Left kidney (tissue), 8 donors: ENCODE data around the gene AGRP. TPM values are rescaled to one million over a fixed set of nuclear protein-coding genes. Genes with fewer than 3 reads are reported as not detected.
"Not testable (repeated sequence)": the region's sequence is repeated elsewhere in the genome, so short reads cannot be mapped to it uniquely, and the experiment has no call there.

Source experiments
- DNase-seq: peaks from one replicate; pipeline ENCODE4 v3.0.0-alpha.2; 2013
- long read RNA-seq, 8 donors: transcript quantifications; one replicate each; lab custom pipeline, GENCODE V29; 2026
- polyA plus RNA-seq: library from polyadenylated mRNA; unstranded; fragments of 120-200 nt; gene quantifications from one replicate; pipeline ENCODE4 v1.2.1, GENCODE V29; 2013; ENCODE audit not compliant: insufficient read length

AGRP gene
- polyA plus RNA-seq, result 0.18 TPM
- long read RNA-seq, donor 1, result 0 reads
- long read RNA-seq, donor 2, result 0 reads
- long read RNA-seq, donor 3, partial matches to known transcripts, result 5 of 5 reads
- long read RNA-seq, donor 3, other reads (novel, unspliced or antisense), result 0 of 5 reads
- long read RNA-seq, donor 4, result 0 reads
- long read RNA-seq, donor 5, result 0 reads
- long read RNA-seq, donor 6, result 0 reads
- long read RNA-seq, donor 7, result 0 reads
- long read RNA-seq, donor 8, result 0 reads

GRCh38 chr16:67483150-67483549 is at the start of gene AGRP:
Gene AGRP, minus strand, starts transcription at chr16:67483547. Its CDS starts 149 bp downstream, at chr16:67483398.
- no peak for DNase-seq

DNA sequence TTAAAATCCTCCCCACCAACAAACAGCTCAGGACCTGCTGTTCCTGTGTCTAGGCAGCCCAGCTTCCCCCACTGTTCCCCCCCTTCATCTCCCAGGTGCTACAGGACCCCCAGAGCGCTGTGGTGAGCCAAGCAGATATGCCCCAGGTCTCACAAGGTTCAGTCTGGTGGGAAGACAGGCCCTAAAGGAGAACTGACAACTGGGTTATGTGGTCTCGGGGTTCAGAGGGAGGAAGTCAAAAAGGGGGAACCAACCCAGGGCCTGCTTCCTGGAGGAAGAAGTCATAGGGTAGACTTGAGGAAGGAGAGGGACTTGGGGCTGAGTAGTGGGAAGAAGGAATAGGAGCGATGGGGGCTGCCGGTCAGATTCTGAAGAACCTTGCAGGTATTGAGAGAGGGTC is 47.9 kb upstream of the AGRP start:
- no peak for DNase-seq

DNA sequence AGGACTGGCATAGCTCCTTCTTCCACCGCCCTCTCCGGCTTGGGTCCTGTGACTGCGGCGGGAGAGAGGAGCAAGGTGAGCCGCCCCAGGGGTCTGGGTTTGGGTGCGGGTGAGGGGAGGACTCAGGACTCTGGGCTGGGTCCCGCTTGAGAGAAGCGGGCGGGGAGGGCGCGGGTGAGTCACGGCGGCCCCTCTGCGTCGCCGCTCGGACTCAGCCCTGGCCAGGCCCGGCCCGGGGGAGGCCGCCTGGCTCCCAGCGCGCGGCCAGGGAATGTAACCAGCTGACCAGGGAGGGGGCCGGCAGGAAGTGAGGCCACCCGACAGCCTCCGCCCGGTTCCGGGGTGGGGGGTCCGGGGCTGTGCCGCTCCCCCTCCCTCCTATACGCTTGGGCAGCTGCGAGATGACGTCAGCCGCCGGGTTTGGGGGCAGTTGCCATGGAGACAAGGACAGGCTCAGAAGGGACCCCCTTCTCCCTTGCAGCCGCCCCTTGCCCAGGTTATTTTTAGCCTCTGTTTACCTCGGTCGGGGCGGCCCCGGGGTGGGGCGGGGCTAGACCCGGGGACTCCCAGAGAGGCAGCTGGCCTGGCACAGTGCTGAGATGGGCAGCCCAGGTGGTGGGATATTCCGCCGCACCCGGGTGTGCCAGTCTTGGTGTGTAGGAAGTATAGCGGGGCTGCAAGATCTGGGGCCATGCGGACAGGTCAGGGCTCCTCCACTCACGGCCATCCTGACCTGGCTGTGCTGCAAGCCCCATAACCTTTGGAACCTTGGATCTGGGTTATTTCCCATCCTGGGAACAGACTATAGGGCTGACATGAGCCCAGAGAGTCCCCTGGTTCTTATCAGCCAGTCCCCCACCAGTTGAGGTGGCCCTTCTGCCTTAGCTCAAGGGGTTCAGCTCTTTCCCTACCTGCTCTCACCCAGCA is 46.9 kb upstream of the AGRP start:
- DNase-seq, result no peak

DNA sequence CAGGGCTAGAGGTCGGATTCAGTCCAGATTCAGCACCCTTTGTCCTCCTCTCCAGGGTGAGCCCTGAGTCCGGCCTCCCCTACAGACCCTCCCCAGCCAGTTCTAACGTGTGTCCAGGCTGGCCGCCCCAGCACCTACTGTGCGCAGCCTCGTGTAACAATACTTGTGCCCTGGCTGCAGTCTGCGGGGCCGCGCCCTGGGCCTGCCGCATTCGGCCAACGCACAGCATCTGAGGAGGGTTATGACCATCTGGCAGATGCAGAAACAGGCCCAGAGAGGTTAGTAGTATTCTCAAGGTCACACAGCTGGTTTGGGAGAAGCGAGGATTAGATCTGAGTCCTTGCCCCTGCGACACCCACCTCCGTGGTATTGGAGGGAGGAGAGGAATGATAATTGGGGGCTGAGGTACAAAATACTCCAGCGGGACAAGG is 46.2 kb upstream of the AGRP start:
- no peak for DNase-seq

DNA sequence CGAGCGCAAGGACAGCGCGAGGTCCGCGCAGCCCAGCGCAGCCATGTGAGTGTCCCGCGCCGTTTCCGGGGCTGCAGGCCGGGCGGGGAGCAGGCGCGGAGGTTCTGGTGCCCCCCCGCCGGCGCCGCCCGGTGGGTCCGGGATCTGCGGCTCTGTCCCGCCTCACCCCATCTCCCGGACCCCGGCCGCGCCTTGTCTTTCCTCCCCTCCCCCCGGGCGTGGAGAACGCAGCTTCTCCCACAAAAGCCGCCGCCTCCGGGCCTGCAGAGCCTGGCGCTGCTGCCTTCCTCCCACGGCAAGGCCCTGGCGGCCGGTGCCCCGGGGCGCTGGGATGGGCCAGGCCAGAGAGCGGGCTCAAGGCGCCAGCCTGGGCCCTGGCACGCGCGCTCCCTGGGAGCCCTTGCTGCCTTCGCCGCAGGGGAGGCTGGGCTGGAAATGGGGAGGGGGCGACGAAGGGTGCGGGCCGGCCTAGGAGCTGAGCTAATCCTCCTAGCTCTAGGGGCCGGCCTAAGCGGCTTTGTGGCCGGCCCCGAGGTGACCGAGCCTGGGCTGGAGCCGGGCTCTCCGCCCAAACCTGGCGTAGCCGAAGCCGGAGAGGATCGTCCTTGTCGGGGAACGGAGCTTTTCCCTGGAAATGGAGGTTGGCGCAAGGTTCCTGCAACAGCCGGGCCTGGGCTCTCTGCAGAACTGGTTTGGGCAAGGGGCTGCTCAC is 45.7 kb upstream of the AGRP start:
- DNase-seq, result no peak

DNA sequence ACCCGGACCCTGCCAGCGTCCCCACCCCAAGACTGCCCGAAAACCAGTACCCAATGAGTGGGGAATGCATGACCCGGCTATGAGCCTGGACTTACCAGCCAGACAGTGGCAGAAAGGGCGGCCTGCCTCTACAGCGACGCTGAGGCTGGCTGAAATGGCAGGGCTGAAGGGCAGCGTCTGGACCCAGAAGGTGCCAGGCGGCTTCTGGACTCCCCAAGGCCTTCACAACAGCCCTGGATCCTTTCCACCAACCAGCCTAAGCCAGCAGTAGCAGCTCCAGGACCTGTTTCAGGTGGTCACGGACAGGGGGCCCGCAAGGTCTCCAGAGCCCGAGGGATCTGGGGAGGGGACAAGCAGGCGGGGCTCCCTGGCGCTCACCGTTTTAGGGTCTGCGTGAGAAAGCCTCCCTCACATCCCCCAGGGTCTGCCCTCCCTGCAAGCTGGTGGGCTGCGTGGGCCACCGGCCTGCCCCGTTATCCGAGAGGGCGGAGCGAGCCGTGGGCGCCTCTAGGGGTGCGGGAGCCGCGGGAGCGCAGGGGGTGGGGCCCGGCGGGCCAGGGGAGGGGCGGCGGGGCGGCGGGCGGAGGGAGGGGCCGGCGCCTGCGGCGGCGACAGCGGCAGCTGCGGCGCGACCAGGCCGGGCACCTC is 45.0 kb upstream of the AGRP start, which contains the start of gene RIPOR1:
TSS of gene RIPOR1 (plus strand) at position 608 of the 648 bp plus-strand sequence. CDS start 9,618 bp downstream, outside the sequence.
- no peak for DNase-seq

DNA sequence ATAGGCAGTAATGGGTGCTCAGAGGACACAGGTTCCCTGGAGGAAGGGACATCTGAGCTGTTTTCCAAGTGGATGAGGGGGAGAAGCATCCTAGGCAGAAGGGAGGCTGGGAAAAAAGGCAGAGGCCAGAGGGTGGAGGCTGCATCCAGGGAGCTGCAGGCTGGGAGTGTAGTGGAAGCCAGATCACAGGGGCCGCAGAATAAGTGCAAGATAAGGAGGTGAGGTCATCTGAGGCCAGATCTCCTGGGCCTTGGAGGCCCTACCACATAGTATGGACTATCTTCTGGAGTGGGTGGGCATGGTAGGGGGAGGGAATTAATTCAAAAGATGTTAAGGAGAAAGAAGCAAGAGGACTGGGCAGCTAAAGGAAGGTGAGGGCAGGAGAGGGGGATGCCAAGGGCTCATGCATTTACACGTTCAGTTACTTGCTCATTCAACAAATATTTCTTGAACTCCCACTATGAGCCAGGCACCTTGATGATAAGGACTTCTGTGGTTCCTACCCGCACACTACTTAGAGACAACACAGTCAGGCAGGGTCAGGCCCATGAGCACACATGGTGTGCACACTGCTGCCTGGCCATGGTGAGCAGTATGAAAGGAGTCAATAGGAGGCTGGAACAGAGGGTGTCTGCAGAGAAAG is 42.9 kb upstream of the AGRP start:
- DNase-seq, result no peak

DNA sequence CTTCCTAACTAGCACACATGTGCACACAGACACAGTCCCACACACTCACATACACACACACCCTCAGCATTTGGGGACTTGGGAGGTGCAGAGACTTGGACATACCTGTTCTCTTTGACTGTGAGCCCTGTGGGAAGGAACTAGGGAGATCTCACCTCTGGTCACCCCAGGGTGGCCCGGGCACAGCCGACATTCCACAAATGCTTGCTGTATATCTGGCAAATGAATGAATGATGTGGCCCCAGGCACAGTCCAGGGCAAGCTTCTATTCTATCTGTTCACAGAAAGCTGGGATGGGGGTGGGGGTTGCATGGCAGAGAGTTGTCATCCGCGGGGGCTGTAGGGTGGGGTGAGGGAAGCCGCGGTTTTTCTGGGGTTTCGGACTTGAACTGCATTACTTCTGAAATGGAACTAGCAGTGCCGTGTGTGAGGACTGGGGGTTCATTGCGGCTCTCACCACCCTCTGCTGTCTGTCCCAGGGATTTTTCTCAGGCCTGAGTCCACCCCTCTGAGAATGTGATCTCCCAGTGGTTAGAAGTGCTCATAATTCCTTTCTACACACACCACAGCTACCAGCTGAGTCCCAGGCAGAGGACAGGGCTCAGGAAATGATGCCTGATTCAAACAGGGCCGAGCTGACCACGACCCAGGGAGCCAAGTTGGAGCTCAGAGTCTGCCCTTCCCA is 42.0 kb upstream of the AGRP start:
- no peak for DNase-seq

DNA sequence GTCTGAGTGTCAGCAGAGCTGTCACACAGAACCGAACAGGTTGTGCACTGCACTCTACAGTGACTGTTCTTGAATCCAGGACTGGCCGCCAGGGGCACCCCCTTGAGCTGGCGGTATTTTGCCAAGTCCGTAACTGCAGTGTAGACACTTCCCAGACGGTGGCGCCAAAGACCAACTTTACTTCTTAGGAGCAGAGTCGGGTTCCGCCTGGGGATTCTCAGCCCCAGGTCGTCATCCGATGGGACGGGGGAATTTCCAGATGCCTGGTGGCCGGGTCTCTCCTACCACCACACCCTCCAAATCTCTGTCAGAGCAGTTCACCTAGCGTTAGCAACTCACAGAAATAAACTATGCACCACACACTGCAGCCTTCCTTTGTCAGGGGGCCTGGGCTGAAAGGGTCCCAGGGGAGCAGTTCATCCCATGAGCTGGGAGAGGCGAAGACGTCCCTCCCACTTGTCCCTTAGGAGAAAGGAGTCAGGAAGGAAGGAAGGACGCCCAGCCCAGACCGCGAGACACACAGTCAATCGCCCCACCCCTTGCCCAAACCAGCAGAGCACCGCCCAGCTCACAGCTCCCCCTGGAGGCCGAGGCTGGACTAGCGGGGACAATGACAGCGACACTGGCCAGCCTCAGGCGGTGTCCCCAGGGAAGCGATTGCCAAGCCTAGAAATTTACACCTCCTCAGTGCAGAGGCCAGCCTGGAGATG is 37.9 kb upstream of the AGRP start:
- peak; percentile 97 for DNase-seq

DNA sequence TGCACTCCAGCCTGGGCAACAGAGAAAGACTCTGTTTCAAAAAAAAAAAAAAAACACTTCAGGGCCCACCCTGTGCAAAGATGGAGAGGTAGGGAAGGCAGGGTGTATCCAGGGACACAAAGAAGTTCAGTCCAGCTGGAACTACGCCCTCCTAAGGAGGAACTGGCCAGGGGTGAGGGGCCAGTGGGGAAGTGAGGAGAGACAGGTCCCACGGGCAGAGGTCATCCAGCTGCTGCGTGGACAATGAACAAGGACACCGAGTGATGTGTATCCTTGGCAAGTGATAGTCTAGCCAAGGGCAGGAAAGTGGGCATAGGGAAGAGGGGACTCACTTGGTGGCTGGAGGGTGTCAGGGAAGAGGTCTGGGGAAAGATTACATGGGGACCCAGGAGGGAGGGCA is 35.9 kb upstream of the AGRP start:
- DNase-seq, result no peak

DNA sequence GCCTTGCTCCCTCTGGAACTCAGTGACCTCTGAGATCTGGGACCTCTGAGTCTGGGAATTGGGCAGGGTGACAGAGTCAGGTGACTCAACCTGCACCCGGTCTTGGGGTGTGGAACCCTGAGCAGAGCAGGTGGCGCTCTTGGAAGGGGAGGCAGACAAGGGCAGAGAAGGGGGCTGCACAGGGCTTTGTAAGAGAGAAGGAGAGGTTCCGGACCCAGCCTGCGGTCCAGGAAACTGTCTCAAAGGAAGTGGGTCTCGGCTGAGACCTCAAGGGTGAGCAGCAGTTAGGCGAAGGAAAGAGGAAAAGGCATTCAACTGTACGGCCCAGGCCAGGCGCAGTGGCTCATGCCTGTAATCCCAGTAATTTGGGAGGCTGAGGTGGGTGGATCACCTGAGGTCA is 35.3 kb upstream of the AGRP start:
- DNase-seq, result no peak

DNA sequence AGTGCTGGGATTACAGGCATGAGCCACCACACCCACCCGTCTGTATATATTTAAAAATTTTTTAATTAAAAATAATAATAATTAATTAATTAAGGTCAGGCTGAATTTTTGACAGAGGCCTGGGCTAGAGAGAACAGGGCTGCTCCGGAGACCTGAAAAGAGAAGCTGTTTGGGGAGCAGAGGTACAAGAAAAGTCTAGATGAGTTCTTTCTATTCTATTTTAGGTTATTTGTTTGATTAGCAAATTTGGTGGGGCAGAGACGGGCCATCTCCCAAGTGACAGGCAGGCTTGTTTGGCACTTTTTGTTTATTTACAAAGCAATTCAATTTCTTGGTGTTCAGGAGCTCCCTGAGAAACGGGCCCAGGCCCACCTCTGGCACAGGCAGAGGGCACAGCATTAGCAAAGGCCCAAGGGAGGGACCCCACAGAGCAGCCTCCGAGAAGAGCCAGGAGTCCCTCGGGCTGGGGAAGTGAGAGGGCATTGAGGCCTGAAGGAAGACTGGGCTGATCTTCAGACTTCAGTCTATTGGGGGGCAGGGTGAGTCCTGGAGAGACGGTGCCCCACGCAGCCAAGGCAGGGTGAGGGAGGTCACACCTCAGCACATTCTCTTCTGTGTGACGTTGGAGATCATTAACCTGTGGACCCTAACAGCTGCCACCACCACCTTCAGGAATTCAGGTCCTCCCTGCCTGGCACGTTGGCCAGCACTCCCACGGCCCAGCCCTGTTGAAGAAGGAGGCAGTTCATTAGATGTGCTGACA is 34.5 kb upstream of the AGRP start:
- no peak for DNase-seq

DNA sequence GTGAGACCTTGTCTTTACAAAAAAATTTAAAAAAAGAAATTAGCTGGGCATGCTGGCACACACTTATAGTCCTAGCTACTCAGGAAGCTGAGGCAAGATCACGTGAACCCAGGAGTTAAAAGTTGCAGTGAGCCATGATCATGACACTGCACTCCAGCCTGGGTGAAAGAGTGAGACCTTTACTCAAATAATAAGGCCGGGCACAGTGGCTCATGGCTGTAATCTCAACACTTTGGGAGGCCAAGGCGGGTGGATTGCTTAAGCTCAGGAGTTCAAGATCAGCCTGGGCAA is 33.8 kb upstream of the AGRP start:
- no peak for DNase-seq

- DNase-seq, result no peak
These were observed 33.2 kb upstream of the AGRP start for GRCh38 chr16:67516296-67517154.

- no peak for DNase-seq
These were observed 31.1 kb upstream of the AGRP start for GRCh38 chr16:67514382-67514828.

DNA sequence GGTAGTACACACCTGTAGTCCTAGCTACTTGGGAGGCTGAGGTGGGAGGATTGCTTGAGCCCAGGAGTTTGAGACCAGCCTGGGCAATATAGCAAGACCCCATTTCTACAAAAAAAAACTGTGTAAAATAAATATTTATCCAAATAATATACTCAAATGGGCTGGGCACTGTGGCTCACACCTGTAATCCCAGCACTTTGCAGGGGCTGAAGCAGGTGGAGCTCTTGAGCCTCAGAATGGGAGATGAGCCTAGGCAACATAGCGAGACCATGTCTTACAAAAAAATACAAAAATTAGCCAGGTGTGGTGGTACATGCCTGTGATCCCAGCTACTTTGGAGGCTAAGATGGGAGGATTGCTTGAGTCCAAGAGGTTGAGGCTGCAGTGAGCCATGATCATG is 30.5 kb upstream of the AGRP start:
- not testable (repeated sequence) for DNase-seq

DNA sequence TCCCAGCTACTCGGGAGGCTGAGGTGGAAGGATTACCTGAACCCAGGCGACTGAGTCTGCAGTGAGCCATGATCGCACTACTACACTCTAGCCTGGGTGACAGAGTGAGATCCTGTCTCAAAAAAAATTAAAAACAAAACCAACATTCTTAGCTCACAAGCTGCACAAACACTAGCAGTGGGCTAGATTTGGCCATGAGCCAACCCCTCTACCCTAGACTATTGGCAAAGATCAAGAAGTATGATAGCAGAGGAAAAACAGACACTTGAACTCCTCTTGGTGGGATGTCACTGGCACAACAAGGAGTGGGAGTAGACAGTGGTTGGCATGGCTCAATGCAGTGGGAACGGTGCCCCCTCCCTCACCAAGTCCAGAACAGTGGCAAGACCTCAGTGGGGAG is 25.7 kb upstream of the AGRP start:
- DNase-seq, result no peak

- DNase-seq, result no peak
These were observed 23.1 kb upstream of the AGRP start for GRCh38 chr16:67506468-67506867.
